Adipose tissue (tissue), 3 donors: ENCODE results near the gene SLC35G4. TPM values are rescaled to one million over a fixed set of nuclear protein-coding genes. Genes with fewer than 3 reads are reported as not detected.

Source experiments
- polyA plus RNA-seq, 3 donors: library from polyadenylated mRNA; stranded (reverse); fragments of 200-250 nt; gene quantifications; one replicate each; pipeline ENCODE4 v1.2.3, GENCODE V29; 2013
- donor health status: healthy with polysubstance abuse.
- donor health status: Bipolar disorder and iron deficiency.
- donor health status: healthy.

The SLC35G4 gene
- polyA plus RNA-seq, 3 donors = not detected

Other genes starting within 250 kb of the SLC35G4 start
- gene GNAL, start 79.7 kb downstream of the SLC35G4 start, polyA plus RNA-seq = 1 to 10 TPM; 1.2 to 2.7 (median 2.4) TPM
- 10 to 100 TPM; 14.3 to 46.3 (median 33.2) TPM for gene CHMP1B, start 241.8 kb downstream of the SLC35G4 start, polyA plus RNA-seq